Nephron (organoid): ENCODE results near the gene FGF2.
"Not testable (repeated sequence)": the region's sequence is repeated elsewhere in the genome, so short reads cannot be mapped to it uniquely, and the experiment has no call there.

ENCODE experiments used
- H3K27ac Mint-ChIP-seq, 3 experiments: 2 replicates each; pipeline ENCODE4 v1.8.0; 2020; ENCODE audit warnings: mixed read lengths in 3 of 3, mild to moderate bottlenecking in 2 of 3, moderate library complexity in 1 of 3
- H3K27me3 Mint-ChIP-seq: 2 replicates; pipeline ENCODE4 v1.8.0; 2021; ENCODE audit warnings: low read depth, mild to moderate bottlenecking, moderate library complexity, mixed read lengths
- H3K36me3 Mint-ChIP-seq: 2 replicates; pipeline ENCODE4 v1.8.0; 2020; ENCODE audit warnings: low read depth, mixed read lengths
- H3K4me1 Mint-ChIP-seq: 2 replicates; pipeline ENCODE4 v1.8.0; 2020; ENCODE audit warnings: mixed read lengths
- H3K4me3 Mint-ChIP-seq, 3 experiments: 2 replicates each; pipeline ENCODE4 v1.8.0; 2020; ENCODE audit warnings: mild to moderate bottlenecking in 3 of 3, mixed read lengths in 3 of 3, moderate library complexity in 2 of 3
- H3K9me3 Mint-ChIP-seq: 2 replicates; pipeline ENCODE4 v1.8.0; 2020; ENCODE audit warnings: mixed read lengths
- TF ChIP-seq, protein P1 (sequence below), 3 experiments: fragments of 200-600 bp; sonication (generic); IDR thresholded peaks; one replicate each; pipeline ENCODE4 v1.5.0; 2021; ENCODE audit warnings: antibody characterized with exemption in 3 of 3; ENCODE audit not compliant: unreplicated experiment in 3 of 3

FGF2 gene

DNA sequence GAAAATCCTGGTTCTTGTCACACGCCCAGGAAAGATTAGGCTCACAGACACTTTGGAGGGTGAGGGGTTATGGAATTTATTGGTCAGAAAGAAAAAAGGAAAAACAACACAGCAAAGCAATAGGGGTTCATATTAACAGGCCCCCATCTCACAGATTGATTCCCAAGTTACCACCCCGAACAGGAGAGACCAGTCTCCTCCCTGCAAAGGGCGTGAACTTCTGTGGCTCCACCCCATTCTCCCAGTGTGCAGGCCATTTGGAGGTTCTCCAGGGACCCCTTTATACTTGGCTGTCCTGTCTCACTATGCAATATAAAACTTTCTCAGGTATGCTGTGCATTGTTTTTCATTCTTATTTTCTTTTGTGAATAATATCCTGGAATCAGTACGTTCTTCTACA is 7.4 kb downstream of the FGF2 start:
- TF ChIP-seq, protein P1, sequence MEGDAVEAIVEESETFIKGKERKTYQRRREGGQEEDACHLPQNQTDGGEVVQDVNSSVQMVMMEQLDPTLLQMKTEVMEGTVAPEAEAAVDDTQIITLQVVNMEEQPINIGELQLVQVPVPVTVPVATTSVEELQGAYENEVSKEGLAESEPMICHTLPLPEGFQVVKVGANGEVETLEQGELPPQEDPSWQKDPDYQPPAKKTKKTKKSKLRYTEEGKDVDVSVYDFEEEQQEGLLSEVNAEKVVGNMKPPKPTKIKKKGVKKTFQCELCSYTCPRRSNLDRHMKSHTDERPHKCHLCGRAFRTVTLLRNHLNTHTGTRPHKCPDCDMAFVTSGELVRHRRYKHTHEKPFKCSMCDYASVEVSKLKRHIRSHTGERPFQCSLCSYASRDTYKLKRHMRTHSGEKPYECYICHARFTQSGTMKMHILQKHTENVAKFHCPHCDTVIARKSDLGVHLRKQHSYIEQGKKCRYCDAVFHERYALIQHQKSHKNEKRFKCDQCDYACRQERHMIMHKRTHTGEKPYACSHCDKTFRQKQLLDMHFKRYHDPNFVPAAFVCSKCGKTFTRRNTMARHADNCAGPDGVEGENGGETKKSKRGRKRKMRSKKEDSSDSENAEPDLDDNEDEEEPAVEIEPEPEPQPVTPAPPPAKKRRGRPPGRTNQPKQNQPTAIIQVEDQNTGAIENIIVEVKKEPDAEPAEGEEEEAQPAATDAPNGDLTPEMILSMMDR (IDR thresholded peaks at IDR 0.05; ENCODE audit: unreplicated experiment in 3 of 3) = no peak
- Mint-ChIP-seq H3K4me1 (peaks cover 24% of the 10 kb centered on the region), H3K4me3 (no peak overlapping the region), H3K36me3 (peaks cover under 1% of the 10 kb centered on the region), H3K27ac (no peak overlapping the region), H3K9me3 (no peaks in the 10 kb centered on the region), H3K27me3 (peaks cover 3% of the 10 kb centered on the region)

DNA sequence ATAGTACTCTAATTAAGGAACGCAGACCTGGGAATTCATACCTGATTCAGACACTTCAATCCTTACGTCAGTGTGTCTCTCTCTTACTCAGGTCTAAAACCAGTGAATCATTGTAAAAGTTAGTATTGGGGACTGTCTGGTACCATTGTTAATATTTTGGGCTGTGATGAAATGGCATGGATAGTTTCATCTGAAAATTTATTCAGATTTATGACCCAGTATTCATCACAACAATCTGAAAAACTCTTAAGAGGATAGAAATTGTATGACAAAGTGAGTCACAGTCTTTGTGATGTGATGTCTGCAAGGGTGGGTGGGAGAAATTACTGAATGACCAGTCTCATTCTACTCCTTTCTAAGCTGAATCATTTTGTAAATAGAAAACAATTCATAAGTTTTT is 10.3 kb downstream of the FGF2 start:
- H3K27ac Mint-ChIP-seq = no peak overlapping the region
- H3K4me3 Mint-ChIP-seq = no peak overlapping the region
- H3K27me3 Mint-ChIP-seq = no peaks in the 10 kb centered on the region
- H3K4me1 Mint-ChIP-seq = peaks cover 13% of the 10 kb centered on the region
- H3K36me3 Mint-ChIP-seq = peaks cover 11% of the 10 kb centered on the region
- TF ChIP-seq, protein P1 (IDR thresholded peaks at IDR 0.05; ENCODE audit: unreplicated experiment in 3 of 3) = no peak
- no peaks in the 10 kb centered on the region for H3K9me3 Mint-ChIP-seq

DNA sequence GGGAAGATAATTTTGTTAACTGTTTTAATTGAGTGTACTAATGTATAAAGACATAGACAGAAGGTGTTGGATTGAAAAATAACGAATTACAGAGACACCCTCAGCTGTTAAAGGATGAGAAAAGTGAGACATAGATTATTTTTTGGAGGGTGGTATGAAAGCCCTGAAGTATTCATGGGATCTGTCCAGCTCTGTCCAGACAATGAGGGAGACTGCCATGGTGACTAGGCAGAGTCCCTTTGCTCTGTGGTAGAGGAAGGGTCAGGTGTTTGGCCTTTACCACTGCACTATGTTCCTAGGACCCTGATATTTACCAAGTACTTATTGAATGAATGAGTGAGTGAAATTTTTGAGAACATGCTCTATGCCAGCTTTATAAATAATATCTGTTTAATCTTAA is 11.4 kb downstream of the FGF2 start:
- Mint-ChIP-seq H3K27me3 (no peaks in the 10 kb centered on the region), H3K36me3 (peaks cover 11% of the 10 kb centered on the region), H3K27ac (no peak overlapping the region), H3K4me3 (no peak overlapping the region), H3K9me3 (no peaks in the 10 kb centered on the region), H3K4me1 (peaks cover 7% of the 10 kb centered on the region)
- TF ChIP-seq, protein P1 (IDR thresholded peaks at IDR 0.05; ENCODE audit: unreplicated experiment in 3 of 3) = no peak

DNA sequence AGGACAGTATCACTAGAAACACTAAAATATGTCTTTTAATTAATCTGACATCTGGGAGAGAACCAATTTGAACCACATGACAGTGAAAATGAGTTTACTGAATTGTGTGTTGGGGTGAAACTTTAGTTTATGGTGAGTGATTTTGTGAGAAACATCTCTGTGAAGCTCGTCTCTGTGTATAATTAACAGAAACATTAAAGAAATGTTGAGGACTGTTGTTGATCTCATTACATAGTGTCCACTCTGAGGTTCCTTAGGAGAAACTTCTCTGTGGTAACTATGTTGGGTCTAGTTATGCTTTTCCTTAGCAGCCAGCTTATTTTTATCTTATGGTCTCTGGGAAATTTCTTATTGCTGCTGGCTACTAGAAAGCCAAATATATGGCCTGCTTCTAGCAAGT is 15.8 kb downstream of the FGF2 start:
- peaks cover 11% of the 10 kb centered on the region for H3K36me3 Mint-ChIP-seq
- H3K27ac Mint-ChIP-seq = peak overlapping the region in 2 of 3 experiments; percentile 6 to 48
- peaks cover 4% of the 10 kb centered on the region for H3K9me3 Mint-ChIP-seq
- H3K27me3 Mint-ChIP-seq = no peaks in the 10 kb centered on the region
- TF ChIP-seq, protein P1 (IDR thresholded peaks at IDR 0.05; ENCODE audit: unreplicated experiment in 3 of 3) = no peak
- no peak overlapping the region for H3K4me3 Mint-ChIP-seq
- H3K4me1 Mint-ChIP-seq = no peaks in the 10 kb centered on the region

DNA sequence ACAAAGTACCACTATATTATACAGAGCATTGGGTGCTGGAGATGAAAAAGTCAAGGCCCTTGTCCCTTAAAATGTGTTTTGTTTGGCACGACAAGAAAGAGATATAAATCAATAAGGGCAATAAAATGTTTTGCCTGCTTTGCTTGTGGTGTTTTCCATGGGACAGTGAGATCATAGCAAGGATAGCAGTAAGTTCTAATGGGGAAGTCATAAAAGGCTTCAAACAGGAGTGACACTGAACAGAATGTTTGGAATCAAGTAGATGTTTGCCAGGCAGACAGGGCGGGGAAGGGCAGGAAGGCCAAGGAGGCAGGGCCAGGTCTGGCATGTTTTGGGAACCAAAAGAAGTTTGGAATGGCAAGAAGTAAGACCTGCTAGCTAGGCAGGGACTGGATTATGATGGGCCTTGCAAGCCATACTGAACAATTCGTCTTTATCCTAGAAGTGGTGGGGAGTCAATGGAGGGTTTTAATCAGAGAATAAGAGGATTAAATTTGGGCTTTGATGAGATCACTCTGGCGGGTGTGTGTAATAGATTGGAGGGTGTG is 16.4 kb downstream of the FGF2 start:
- peak overlapping the region in 1 of 3 experiments; percentile 42 for H3K27ac Mint-ChIP-seq
- no peaks in the 10 kb centered on the region for H3K27me3 Mint-ChIP-seq
- H3K9me3 Mint-ChIP-seq = peaks cover 4% of the 10 kb centered on the region
- no peaks in the 10 kb centered on the region for H3K4me1 Mint-ChIP-seq
- H3K4me3 Mint-ChIP-seq = no peak overlapping the region
- TF ChIP-seq, protein P1 (IDR thresholded peaks at IDR 0.05; ENCODE audit: unreplicated experiment in 3 of 3) = no peak
- peaks cover 11% of the 10 kb centered on the region for H3K36me3 Mint-ChIP-seq

DNA sequence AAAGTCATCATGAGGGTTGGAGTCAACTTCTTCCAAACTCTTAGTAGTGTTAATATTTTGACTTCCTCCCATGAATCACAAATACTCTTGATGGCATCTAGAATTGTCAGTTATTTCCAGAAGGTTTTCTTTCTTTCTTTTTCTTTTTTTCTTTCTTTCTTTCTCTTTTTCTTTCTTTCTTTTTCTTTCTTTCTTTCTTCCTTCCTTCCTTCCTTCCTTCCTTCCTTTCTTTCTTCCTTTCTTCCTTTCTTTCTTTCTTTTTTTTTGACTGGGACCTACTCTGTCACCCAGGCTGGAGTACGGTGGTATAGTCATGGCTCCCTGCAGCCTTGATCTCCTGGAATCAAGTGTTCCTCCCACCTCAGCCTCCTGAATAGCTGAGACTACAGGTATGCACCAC is 17.8 kb downstream of the FGF2 start:
- H3K9me3 Mint-ChIP-seq, H3K36me3 Mint-ChIP-seq, H3K27me3 Mint-ChIP-seq, H3K4me1 Mint-ChIP-seq, H3K27ac Mint-ChIP-seq, H3K4me3 Mint-ChIP-seq: not testable (repeated sequence)
